Muscle of leg (tissue), 11 donors: ENCODE data around the gene GABRA6. TPM values are rescaled to one million over a fixed set of nuclear protein-coding genes. Genes with fewer than 3 reads are reported as not detected.

ENCODE experiments used
- DNase-seq: peaks from one replicate; pipeline ENCODE4 v3.0.0; 2013
- H3K27ac ChIP-seq: one replicate; pipeline ENCODE4 v1.5.1; 2013; ENCODE audit warnings: mild to moderate bottlenecking, low read length, control low read depth
- H3K27me3 ChIP-seq: one replicate; pipeline ENCODE4 v1.6.1; 2013; ENCODE audit warnings: low read length; ENCODE audit not compliant: control insufficient read depth, insufficient read depth
- H3K36me3 ChIP-seq: one replicate; pipeline ENCODE4 v1.6.1; 2013; ENCODE audit warnings: low read length; ENCODE audit not compliant: control insufficient read depth, insufficient read depth
- H3K4me1 ChIP-seq: one replicate; pipeline ENCODE4 v1.6.1; 2013; ENCODE audit warnings: low read length; ENCODE audit not compliant: control insufficient read depth, insufficient read depth
- H3K4me3 ChIP-seq: one replicate; pipeline ENCODE4 v1.5.1; 2013; ENCODE audit warnings: low read length, control low read depth
- H3K9me3 ChIP-seq: replicated peaks from 2 replicates; pipeline ENCODE4 v1.6.1; 2013; ENCODE audit warnings: low read depth, low read length; ENCODE audit not compliant: control insufficient read depth
- WGBS: methylation state at CpG from one replicate; pipeline ENCODE4 v1.1.5; 2013; ENCODE audit warnings: missing lambda C conversion rate; ENCODE audit not compliant: insufficient coverage; 5-methylcytosine and 5-hydroxymethylcytosine counted together
- polyA plus RNA-seq, 8 donors: library from polyadenylated mRNA; unstranded; fragments of 120-200 nt; gene quantifications; one replicate each; pipeline versions ENCODE4 v1.2.1 to v1.2.3, GENCODE V29; 2013; ENCODE audit warnings: inconsistent platforms in 1 of 8, low replicate concordance in 1 of 8; ENCODE audit not compliant: insufficient read length in 8 of 8, insufficient read depth in 1 of 8
- total RNA-seq: library from RNA; stranded (reverse); fragments of 120-200 nt; gene quantifications from one replicate; pipeline ENCODE4 v1.2.4, GENCODE V29; 2013

The GABRA6 gene
- total and polyA plus RNA-seq, 9 donors = not detected

DNA sequence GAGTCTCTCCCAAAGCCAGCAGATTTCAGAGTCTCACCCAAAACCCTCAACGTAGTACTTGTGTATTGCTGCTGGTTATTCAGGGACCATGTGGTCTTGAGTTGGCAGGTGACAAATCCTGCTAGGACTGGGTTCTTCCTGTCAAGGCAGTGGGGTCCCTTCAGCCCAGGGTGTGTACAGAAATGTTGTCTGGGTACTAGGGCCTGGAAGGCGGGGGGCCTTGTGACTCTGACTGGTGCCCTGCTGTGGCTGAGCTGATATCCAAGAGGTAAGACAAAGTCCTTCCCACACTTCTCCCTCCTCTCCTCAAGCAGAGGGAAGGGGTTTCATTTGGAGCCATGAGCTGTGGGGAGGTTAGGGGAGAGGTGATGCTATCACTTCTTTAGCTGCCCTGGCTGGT, 58.8 kb downstream of the GABRA6 start:
- 100% methylated on average over 1 of the region's 2 CpGs for WGBS
- Histone ChIP-seq H3K9me3 (peaks cover 4% of the 10 kb centered on the region), H3K27me3 (no peaks in the 10 kb centered on the region), H3K4me1 (no peaks in the 10 kb centered on the region), H3K27ac (no peak overlapping the region), H3K4me3 (no peak overlapping the region), H3K36me3 (no peaks in the 10 kb centered on the region)
- no peak for DNase-seq

DNA sequence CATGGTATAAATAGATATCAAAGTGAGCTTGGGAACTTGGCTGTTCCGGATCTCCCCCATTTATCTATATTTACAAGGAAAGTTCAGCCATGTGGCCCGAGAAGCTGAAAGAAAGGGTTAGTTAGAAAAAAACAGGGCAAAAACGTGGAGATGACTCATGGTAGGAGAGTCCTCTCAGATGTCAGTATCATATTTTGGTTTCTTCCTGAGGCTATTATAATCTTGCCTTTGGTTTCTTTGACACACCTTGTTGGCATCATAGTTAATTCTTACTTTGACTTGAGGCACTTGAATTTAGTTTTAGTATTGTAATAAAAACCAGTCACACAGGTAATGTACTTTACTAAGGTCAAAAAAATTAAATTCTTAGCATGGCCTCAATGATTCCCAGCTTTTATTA, 59.9 kb downstream of the GABRA6 start:
- Histone ChIP-seq H3K4me3 (no peak overlapping the region), H3K9me3 (peaks cover 4% of the 10 kb centered on the region)

DNA sequence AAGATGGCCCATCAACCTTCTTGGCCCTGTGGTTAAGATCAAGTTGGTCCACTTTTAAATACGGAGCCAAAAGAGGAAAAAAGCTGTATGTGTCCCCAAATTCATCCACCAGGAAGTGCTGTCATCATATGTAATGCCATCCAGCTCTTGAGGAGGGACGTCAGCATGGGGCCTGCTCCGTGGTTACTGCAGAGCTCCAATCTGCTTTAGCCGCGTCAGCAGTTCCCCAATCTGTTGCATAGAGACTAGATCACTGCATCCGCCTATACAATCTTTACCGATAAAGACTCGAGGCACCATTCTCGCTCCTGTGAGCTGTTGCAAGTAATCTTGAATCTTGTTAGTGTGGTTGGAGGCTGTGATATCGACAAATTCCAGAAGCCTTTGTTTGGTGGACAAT, 65.7 kb downstream of the GABRA6 start:
- Histone ChIP-seq H3K4me1 (no peaks in the 10 kb centered on the region), H3K4me3 (no peak overlapping the region), H3K27me3 (no peaks in the 10 kb centered on the region), H3K27ac (no peak overlapping the region), H3K36me3 (no peaks in the 10 kb centered on the region), H3K9me3 (no peaks in the 10 kb centered on the region)
- 81% methylated on average over 9 of the region's 10 CpGs for WGBS
- DNase-seq = no peak

More for the DNA sequence above, 59.9 kb downstream of the GABRA6 start:
- Histone ChIP-seq H3K27ac (no peak overlapping the region), H3K36me3 (no peaks in the 10 kb centered on the region), H3K27me3 (no peaks in the 10 kb centered on the region), H3K4me1 (no peaks in the 10 kb centered on the region)
- WGBS = no CpG with 5 or more reads among the region's 3 CpGs
- DNase-seq = no peak

Other genes starting within 250 kb of the GABRA6 start
- gene GABRB2, start 139.0 kb upstream of the GABRA6 start, total RNA-seq = 3.9 TPM
- 1 to 10 TPM in 4 of 8 donors, under 1 TPM in 4; 0.21 to 3.6 (median 0.82) TPM for gene GABRB2, start 139.0 kb upstream of the GABRA6 start, polyA plus RNA-seq
- 0.13 TPM for gene GABRA1, start 162.4 kb downstream of the GABRA6 start, total RNA-seq
- gene GABRA1, start 162.4 kb downstream of the GABRA6 start, polyA plus RNA-seq = under 1 TPM in 5 of 8 donors, not detected in 3; 0.06 to 0.40 (median 0.12) TPM